H1 (cell line): ENCODE results near the gene KRTAP5-8.

Source experiments
- CHD7 ChIP-seq: fragments of 300-600 bp; sonication (generic); IDR thresholded peaks from 2 replicates; pipeline ENCODE4 v1.7.1; 2012; ENCODE audit warnings: low read length, moderate library complexity, mild to moderate bottlenecking, inconsistent platforms; ENCODE audit not compliant: insufficient replicate concordance
- CTCF ChIP-seq, 3 experiments: IDR thresholded peaks; 1 replicate in 2 of 3; 2 replicates in 1 of 3; pipeline versions ENCODE4 v1.5.1 to v1.6.1; 2011; ENCODE audit warnings: low read length in 3 of 3, mild to moderate bottlenecking in 3 of 3, inconsistent platforms in 2 of 3, low read depth in 1 of 3, moderate library complexity in 1 of 3; ENCODE audit not compliant: insufficient read depth in 1 of 3; ENCODE audit errors: control extremely low read depth in 1 of 3
- EGR1 ChIP-seq: IDR thresholded peaks from 2 replicates; pipeline ENCODE4 v1.6.1; 2011; ENCODE audit warnings: low read depth, low read length, borderline replicate concordance
- HDAC2 ChIP-seq, 2 experiments: fragments of 300-600 bp in 1 of 2; sonication (generic) in 1 of 2; IDR thresholded peaks; 2 replicates each; pipeline ENCODE4 v1.6.1; 2011 to 2012; ENCODE audit warnings: low read depth in 2 of 2, low read length in 2 of 2, mild to moderate bottlenecking in 2 of 2, moderate library complexity in 2 of 2, borderline replicate concordance in 1 of 2, inconsistent platforms in 1 of 2
- MAFK ChIP-seq: IDR thresholded peaks from 2 replicates; pipeline ENCODE4 v1.6.1; 2012; ENCODE audit warnings: low read depth, mild to moderate bottlenecking, improper control_type of control experiment, low read length
- POLR2A ChIP-seq, 2 experiments: IDR thresholded peaks; 1 replicate in 1 of 2; 2 replicates in 1 of 2; pipeline ENCODE4 v1.6.1; 2011; ENCODE audit warnings: low read depth in 2 of 2, low read length in 2 of 2, mild to moderate bottlenecking in 2 of 2; ENCODE audit errors: control extremely low read depth in 1 of 2
- POLR2AphosphoS5 ChIP-seq: IDR thresholded peaks from 2 replicates; pipeline ENCODE4 v1.6.1; 2011; ENCODE audit warnings: low read depth, low read length
- SIX5 ChIP-seq: IDR thresholded peaks from 2 replicates; pipeline ENCODE4 v1.6.1; 2011; ENCODE audit warnings: mild to moderate bottlenecking, low read depth, low read length
- YY1 ChIP-seq: IDR thresholded peaks from 2 replicates; pipeline ENCODE4 v1.6.1; 2011; ENCODE audit warnings: low read depth, mild to moderate bottlenecking, low read length
- ZNF274 ChIP-seq: IDR thresholded peaks from 2 replicates; pipeline ENCODE4 v1.7.0; 2012; ENCODE audit warnings: low read length, borderline replicate concordance; ENCODE audit errors: extremely low read depth
- TF ChIP-seq, protein P1 (sequence below): IDR thresholded peaks from 2 replicates; pipeline ENCODE4 v1.6.1; 2011; ENCODE audit warnings: low read length, improper control_type of control experiment

- TF ChIP-seq YY1: no peak
- no peak for TF ChIP-seq CTCF (IDR thresholded peaks at IDR 0.05; ENCODE audit: control extremely low read depth in 1 of 3, insufficient read depth in 1 of 3, low read depth in 1 of 3, low read length in 3 of 3)
- TF ChIP-seq CHD7: no peak
- no peak for TF ChIP-seq POLR2AphosphoS5
- no peak for TF ChIP-seq ZNF274
- TF ChIP-seq POLR2A (IDR thresholded peaks at IDR 0.05; ENCODE audit: control extremely low read depth in 1 of 2, low read depth in 2 of 2, low read length in 2 of 2): no peak
- no peak for TF ChIP-seq MAFK
- no peak for TF ChIP-seq HDAC2 (IDR thresholded peaks at IDR 0.05; ENCODE audit: borderline replicate concordance in 1 of 2, low read depth in 2 of 2, low read length in 2 of 2)
- TF ChIP-seq, protein P1, sequence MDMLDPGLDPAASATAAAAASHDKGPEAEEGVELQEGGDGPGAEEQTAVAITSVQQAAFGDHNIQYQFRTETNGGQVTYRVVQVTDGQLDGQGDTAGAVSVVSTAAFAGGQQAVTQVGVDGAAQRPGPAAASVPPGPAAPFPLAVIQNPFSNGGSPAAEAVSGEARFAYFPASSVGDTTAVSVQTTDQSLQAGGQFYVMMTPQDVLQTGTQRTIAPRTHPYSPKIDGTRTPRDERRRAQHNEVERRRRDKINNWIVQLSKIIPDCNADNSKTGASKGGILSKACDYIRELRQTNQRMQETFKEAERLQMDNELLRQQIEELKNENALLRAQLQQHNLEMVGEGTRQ: no peak
- TF ChIP-seq EGR1: no peak
- no peak for TF ChIP-seq SIX5
These were observed 38.0 kb downstream of the KRTAP5-8 start for GRCh38 chr11:71575723-71576424.
